ENCODE data around the gene ADH7.
A peak's percentile ranks its signal among the peaks of the same experiment; 100 is the strongest.
"Not testable (repeated sequence)": the region's sequence is repeated elsewhere in the genome, so short reads cannot be mapped to it uniquely, and the experiment has no call there.

ADH7 gene

GRCh38 chr4:99435154-99435553, at the start of gene ADH7:
Gene ADH7, minus strand, starts transcription at chr4:99435342. Its CDS starts 109 bp downstream, at chr4:99435233.
- DNase-seq: no peak

- no peak for DNase-seq
Measured at GRCh38 chr4:99483636-99484035, 48.5 kb upstream of the ADH7 start.

- no peak for DNase-seq
Measured at GRCh38 chr4:99473131-99473530, 38.0 kb upstream of the ADH7 start.

GRCh38 chr4:99471896-99472295, 36.8 kb upstream of the ADH7 start:
- DNase-seq: no peak

- no peak for DNase-seq
Measured at GRCh38 chr4:99471349-99471748, 36.2 kb upstream of the ADH7 start.

- DNase-seq: no peak
Measured at GRCh38 chr4:99468889-99469288, 33.7 kb upstream of the ADH7 start.

- DNase-seq: no peak
Measured at GRCh38 chr4:99467887-99468286, 32.7 kb upstream of the ADH7 start.

GRCh38 chr4:99463566-99463965, 28.4 kb upstream of the ADH7 start:
- no peak for DNase-seq

- DNase-seq: peak in 3 of 4 experiments; percentile 1 to 3 (median 2)
Measured at GRCh38 chr4:99462875-99463464, 27.8 kb upstream of the ADH7 start.

- DNase-seq: no peak
Measured at GRCh38 chr4:99461623-99462401, 26.7 kb upstream of the ADH7 start.

GRCh38 chr4:99459546-99460042, 24.5 kb upstream of the ADH7 start:
- no peak for DNase-seq

GRCh38 chr4:99458911-99459447, 23.8 kb upstream of the ADH7 start:
- DNase-seq: no peak

- DNase-seq: no peak
Measured at GRCh38 chr4:99457676-99458075, 22.5 kb upstream of the ADH7 start.

- no peak for DNase-seq
Measured at GRCh38 chr4:99457270-99457669, 22.1 kb upstream of the ADH7 start.

GRCh38 chr4:99447513-99447912, 12.4 kb upstream of the ADH7 start:
- no peak for DNase-seq

GRCh38 chr4:99447079-99447478, 11.9 kb upstream of the ADH7 start:
- DNase-seq: no peak

- no peak for DNase-seq
Measured at GRCh38 chr4:99438405-99438780, 3.3 kb upstream of the ADH7 start.

- no peak for DNase-seq
Measured at GRCh38 chr4:99437723-99438404, 2.7 kb upstream of the ADH7 start.

GRCh38 chr4:99436976-99437722, 2.0 kb upstream of the ADH7 start:
- no peak for DNase-seq

GRCh38 chr4:99436462-99436861, 1.3 kb upstream of the ADH7 start:
- no peak for DNase-seq

- no peak for DNase-seq
Measured at GRCh38 chr4:99430106-99430505, 5.0 kb downstream of the ADH7 start.

GRCh38 chr4:99417125-99417524, 18.0 kb downstream of the ADH7 start:
- DNase-seq: no peak

- DNase-seq: not testable (repeated sequence)
Measured at GRCh38 chr4:99415762-99416161, 19.4 kb downstream of the ADH7 start.
